IMR-90 (cell line): Measurements from ENCODE around the gene CHPT1. TPM values are rescaled to one million over a fixed set of nuclear protein-coding genes. Genes with fewer than 3 reads are reported as not detected.

Source experiments
- ATAC-seq: fragments of 200-7000 bp; cut with Tn5 transposase; 2 replicates; pipeline ENCODE4 v1.9.1; 2020; ENCODE audit warnings: low read depth, mild to moderate bottlenecking, moderate library complexity
- BruUV-seq: library from RNA; stranded (reverse); fragments of 400-500 nt; replicated peaks from 2 replicates; lab custom pipeline; 2021; lab: Mats Ljungman, UMichigan
- CTCF ChIA-PET: fragments of 300-600 bp; formaldehyde crosslinking; extraction: SDS; loops from one replicate; lab custom pipeline; 2021; ENCODE audit warnings: antibody characterized with exemption; lab: Yijun Ruan, JAX
- POLR2A ChIA-PET: fragments of 300-600 bp; sonication (Branson Sonifier 250); formaldehyde crosslinking; loops from one replicate; lab custom pipeline; 2022; ENCODE audit warnings: antibody characterized with exemption; ENCODE audit not compliant: unreplicated experiment; lab: Charles Lee
- DNase-seq: peaks from one replicate; pipeline ENCODE4 v3.0.0; 2013
- H2AFZ ChIP-seq: replicated peaks from 2 replicates; pipeline ENCODE3; 2013; ENCODE audit warnings: low read length, mild to moderate bottlenecking; ENCODE audit not compliant: poor library complexity
- H2AK5ac ChIP-seq: 2 replicates; pipeline ENCODE4 v1.6.1; 2013; ENCODE audit warnings: low read depth, low read length, inconsistent platforms
- H2AK9ac ChIP-seq: replicated peaks from 2 replicates; pipeline ENCODE3; 2013; ENCODE audit warnings: mild to moderate bottlenecking, low read depth, low read length, moderate library complexity; ENCODE audit not compliant: poor library complexity
- H2BK120ac ChIP-seq: 2 replicates; pipeline ENCODE4 v1.6.1; 2013; ENCODE audit warnings: low read depth, low read length, inconsistent platforms
- H2BK15ac ChIP-seq: 3 replicates; pipeline ENCODE4 v1.6.1; 2013; ENCODE audit warnings: low read depth, low read length, inconsistent platforms
- H2BK20ac ChIP-seq: 2 replicates; pipeline ENCODE4 v1.6.1; 2013; ENCODE audit warnings: low read depth, mild to moderate bottlenecking, inconsistent platforms, low read length, moderate library complexity
- H2BK5ac ChIP-seq: 2 replicates; pipeline ENCODE4 v1.6.1; 2013; ENCODE audit warnings: mild to moderate bottlenecking, low read depth, low read length, inconsistent platforms; ENCODE audit not compliant: poor library complexity, severe bottlenecking
- H3K14ac ChIP-seq: replicated peaks from 2 replicates; pipeline ENCODE4 v1.6.1; 2013; ENCODE audit warnings: low read depth, low read length, inconsistent platforms
- H3K18ac ChIP-seq: 2 replicates; pipeline ENCODE4 v1.6.1; 2013; ENCODE audit warnings: low read depth, low read length, control low read depth
- H3K23ac ChIP-seq: 2 replicates; pipeline ENCODE4 v1.6.1; 2013; ENCODE audit warnings: low read depth, low read length, inconsistent platforms
- H3K27ac ChIP-seq: 2 replicates; pipeline ENCODE4 v1.5.1; 2013; ENCODE audit warnings: mild to moderate bottlenecking, control low read depth, low read length; ENCODE audit not compliant: insufficient read depth
- H3K27me3 ChIP-seq: 2 replicates; pipeline ENCODE4 v1.6.1; 2013; ENCODE audit warnings: low read length; ENCODE audit not compliant: control insufficient read depth, insufficient read depth
- H3K36me3 ChIP-seq: 2 replicates; pipeline ENCODE4 v1.6.1; 2013; ENCODE audit warnings: low read length, mixed read lengths; ENCODE audit not compliant: control insufficient read depth, insufficient read depth
- H3K4ac ChIP-seq: 2 replicates; pipeline ENCODE4 v1.6.1; 2013; ENCODE audit warnings: low read depth, low read length, inconsistent platforms
- H3K4me1 ChIP-seq: 2 replicates; pipeline ENCODE4 v1.6.1; 2013; ENCODE audit warnings: low read length, mixed read lengths; ENCODE audit not compliant: control insufficient read depth, insufficient read depth
- H3K4me2 ChIP-seq: 2 replicates; pipeline ENCODE4 v1.6.1; 2013; ENCODE audit warnings: low read depth, mild to moderate bottlenecking, control low read depth, low read length, moderate library complexity
- H3K4me3 ChIP-seq: 2 replicates; pipeline ENCODE4 v1.5.1; 2013; ENCODE audit warnings: low read depth, mild to moderate bottlenecking, control low read depth, low read length, moderate library complexity; ENCODE audit not compliant: insufficient read depth
- H3K56ac ChIP-seq: 2 replicates; pipeline ENCODE4 v1.6.1; 2013; ENCODE audit warnings: low read length, inconsistent platforms; ENCODE audit not compliant: insufficient read depth; ENCODE audit errors: extremely low read depth
- H3K79me1 ChIP-seq, 2 experiments: 2 replicates each; pipeline ENCODE4 v1.6.1; 2013; ENCODE audit warnings: low read length in 2 of 2, inconsistent platforms in 1 of 2, low read depth in 1 of 2
- H3K9ac ChIP-seq: 2 replicates; pipeline ENCODE4 v1.6.1; 2013; ENCODE audit warnings: low read depth, low read length, control low read depth
- H3K9me1 ChIP-seq: 2 replicates; pipeline ENCODE4 v1.6.1; 2013; ENCODE audit warnings: low read length, inconsistent platforms; ENCODE audit not compliant: insufficient read depth
- H3K9me3 ChIP-seq: 2 replicates; pipeline ENCODE4 v1.6.1; 2013; ENCODE audit warnings: low read length; ENCODE audit not compliant: control insufficient read depth, insufficient read depth
- H4K20me1 ChIP-seq: 2 replicates; pipeline ENCODE4 v1.6.1; 2013; ENCODE audit warnings: low read length, inconsistent platforms; ENCODE audit not compliant: insufficient read depth
- H4K5ac ChIP-seq: 2 replicates; pipeline ENCODE4 v1.6.1; 2013; ENCODE audit warnings: mild to moderate bottlenecking, low read depth, low read length, control low read depth
- H4K8ac ChIP-seq, 2 experiments: 2 replicates each; pipeline ENCODE4 v1.6.1; 2013; ENCODE audit warnings: low read depth in 2 of 2, low read length in 2 of 2, control low read depth in 1 of 2, inconsistent platforms in 1 of 2
- H4K91ac ChIP-seq: 2 replicates; pipeline ENCODE4 v1.6.1; 2013; ENCODE audit warnings: low read depth, low read length, inconsistent platforms; ENCODE audit not compliant: insufficient read depth
- BHLHE40 ChIP-seq: fragments of 150-350 bp; IDR thresholded peaks from 2 replicates; pipeline ENCODE4 v1.6.1; 2016; ENCODE audit warnings: mild to moderate bottlenecking, low read depth, low read length
- CEBPB ChIP-seq: IDR thresholded peaks from 2 replicates; pipeline ENCODE4 v1.6.1; 2012; ENCODE audit warnings: low read depth, low read length, improper control_type of control experiment
- ELK1 ChIP-seq: fragments of 150-350 bp; IDR thresholded peaks from 2 replicates; pipeline ENCODE4 v1.6.1; 2016; ENCODE audit warnings: low read depth, mild to moderate bottlenecking, low read length, moderate library complexity, borderline replicate concordance
- MAFK ChIP-seq: IDR thresholded peaks from 2 replicates; pipeline ENCODE4 v1.6.1; 2012; ENCODE audit warnings: low read depth, low read length, improper control_type of control experiment
- MAZ ChIP-seq: IDR thresholded peaks from 2 replicates; pipeline ENCODE4 v1.6.1; 2012; ENCODE audit warnings: low read depth, mild to moderate bottlenecking, low read length, improper control_type of control experiment, moderate library complexity, borderline replicate concordance
- POLR2A ChIP-seq: IDR thresholded peaks from 2 replicates; pipeline ENCODE4 v1.6.1; 2012; ENCODE audit warnings: mild to moderate bottlenecking, low read depth, low read length
- RAD21 ChIP-seq: IDR thresholded peaks from 2 replicates; pipeline ENCODE4 v1.6.1; 2012; ENCODE audit warnings: low read length, improper control_type of control experiment
- SMC3 ChIP-seq: fragments of 150-350 bp; IDR thresholded peaks from 2 replicates; pipeline ENCODE4 v1.6.1; 2016; ENCODE audit warnings: low read depth, mild to moderate bottlenecking, antibody characterized with exemption, low read length, moderate library complexity
- USF2 ChIP-seq: fragments of 150-350 bp; IDR thresholded peaks from 2 replicates; pipeline ENCODE4 v1.6.1; 2017; ENCODE audit warnings: mild to moderate bottlenecking, antibody characterized with exemption, low read length, low read depth
- WGBS, 2 experiments: methylation state at CpG; one replicate each; pipeline versions ENCODE4 v1.1.5 to v1.1.7; 2013; ENCODE audit warnings: missing lambda C conversion rate in 2 of 2; ENCODE audit not compliant: insufficient read length in 1 of 2; ENCODE audit errors: extremely low coverage in 2 of 2; 5-methylcytosine and 5-hydroxymethylcytosine counted together
- dilution Hi-C: fragments of 300-500 bp; cut with HindIII; formaldehyde crosslinking; loops from one replicate; pipeline ENCODE4 v1.14.3; 2018; ENCODE audit warnings: low sequenced_read_pairs; ENCODE audit not compliant: unreplicated experiment
- in situ Hi-C: fragments of 300-500 bp; cut with MboI; formaldehyde crosslinking; loops from 3 replicates; pipeline ENCODE4 v1.14.3; 2019; ENCODE audit warnings: low sequenced_read_pairs, inconsistent platforms, mixed read lengths
- intact Hi-C: fragments of 100-400 bp; cut with micrococcal nuclease; formaldehyde crosslinking; loops from 2 replicates; pipeline ENCODE4 v1.10.0; 2022
- polyA plus RNA-seq, 3 experiments: library from polyadenylated mRNA; depleted of rRNA; stranded (reverse); fragments of >200 nt; gene quantifications; 2 replicates each; pipeline ENCODE4 v1.2.3, GENCODE V29; 2012; ENCODE audit warnings: low replicate concordance in 1 of 3
- total RNA-seq: library from RNA; depleted of rRNA; stranded (reverse); fragments of >200 nt; gene quantifications from 2 replicates; pipeline ENCODE4 v1.2.3, GENCODE V29; 2012

Gene CHPT1
- total and polyA plus RNA-seq, 2 of the 4 experiments (the other 2 are of a cell fraction) = 8.1 to 11.7 TPM

- no peak overlapping the region for H2BK15ac ChIP-seq
- ChIA-PET CTCF (no interaction called here), POLR2A (no interaction called here)
- intact Hi-C loops (no loop called here), dilution Hi-C loops (no loop called here), in situ Hi-C loops (no loop called here)
- H3K18ac ChIP-seq = no peak overlapping the region
- H3K36me3 ChIP-seq = peaks cover 21% of the 10 kb centered on the region
- H2AK9ac ChIP-seq = no peak overlapping the region
- H2AK5ac ChIP-seq = no peak overlapping the region
- H2BK5ac ChIP-seq = no peak overlapping the region
- no TSS peak for BruUV-seq
- ATAC-seq = no peak
- H3K4me1 ChIP-seq = no peaks in the 10 kb centered on the region
- no peak for DNase-seq
- no peak overlapping the region for H3K4me3 ChIP-seq
- H3K9ac ChIP-seq = no peak overlapping the region
- H2BK20ac ChIP-seq = no peak overlapping the region
- H3K23ac ChIP-seq = no peak overlapping the region
- no peak overlapping the region for H4K8ac ChIP-seq
- no peaks in the 10 kb centered on the region; the same call in 1 of the 2 replicates for H3K9me1 ChIP-seq
- no peak overlapping the region for H3K27ac ChIP-seq
- no peak overlapping the region for H3K14ac ChIP-seq
- no peak overlapping the region for H3K56ac ChIP-seq
- no peaks in the 10 kb centered on the region for H3K79me1 ChIP-seq
- H2BK120ac ChIP-seq = no peak overlapping the region
- H4K5ac ChIP-seq = no peak overlapping the region
- no peak for TF ChIP-seq POLR2A
- TF ChIP-seq CEBPB = no peak
- TF ChIP-seq MAZ = no peak
- no peak for TF ChIP-seq RAD21
- TF ChIP-seq USF2 = no peak
- no peak for TF ChIP-seq SMC3
- no peak for TF ChIP-seq MAFK
- no peak for TF ChIP-seq BHLHE40
- TF ChIP-seq ELK1 = no peak
- no peak overlapping the region for H3K4ac ChIP-seq
- H3K4me2 ChIP-seq = no peak overlapping the region
- H4K20me1 ChIP-seq = no peaks in the 10 kb centered on the region
- WGBS, 2 experiments = 96% methylated on average over 4 of the region's 4 CpGs; no CpG with 5 or more reads in 1 of the 2 experiments
- no peaks in the 10 kb centered on the region for H3K27me3 ChIP-seq
- H2AFZ ChIP-seq = no peak overlapping the region
- no peaks in the 10 kb centered on the region for H3K9me3 ChIP-seq
- no peak overlapping the region for H4K91ac ChIP-seq
These were observed 52.2 kb downstream of the CHPT1 start for GRCh38 chr12:101749657-101750056.
